Neural progenitor cell (in vitro differentiated cells): ENCODE results near the gene NDE1.

Source experiments
- EZH2 ChIP-seq: fragments of 200-600 bp; sonication (generic); IDR thresholded peaks from 2 replicates; pipeline ENCODE4 v1.6.1; 2017; ENCODE audit warnings: antibody characterized with exemption, mild to moderate bottlenecking, moderate library complexity
- EZH2phosphoT487 ChIP-seq: fragments of 200-600 bp; sonication (generic); IDR thresholded peaks from 2 replicates; pipeline ENCODE4 v1.6.1; 2017; ENCODE audit warnings: antibody characterized with exemption
- TF ChIP-seq, protein P1 (sequence below): fragments of 200-600 bp; sonication (generic); IDR thresholded peaks from 2 replicates; pipeline ENCODE4 v1.5.1; 2017; ENCODE audit warnings: antibody characterized with exemption, mild to moderate bottlenecking

DNA sequence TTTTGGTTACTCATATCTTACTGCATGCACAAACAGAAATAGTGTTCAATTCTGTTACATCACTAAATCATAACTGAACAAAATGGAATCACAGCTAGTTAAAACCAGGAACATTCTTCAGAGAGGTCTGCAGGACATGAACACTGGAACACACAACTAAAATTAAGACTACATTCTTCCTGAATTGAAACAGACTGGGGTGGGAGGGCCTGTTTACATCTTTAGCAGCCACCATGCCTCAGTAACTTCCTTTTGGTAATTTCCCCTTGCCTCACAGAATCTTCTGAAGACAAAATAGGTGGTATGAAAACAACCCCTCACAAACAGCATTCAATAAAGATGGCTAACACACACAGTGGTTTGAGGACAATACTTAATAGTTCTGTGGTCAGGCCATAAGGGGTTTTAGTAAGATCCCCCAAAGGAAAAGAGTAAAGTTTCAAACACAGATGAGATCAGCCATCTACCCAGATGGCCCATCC lies 13.6 kb upstream of the NDE1 start:
- TF ChIP-seq, protein P1, sequence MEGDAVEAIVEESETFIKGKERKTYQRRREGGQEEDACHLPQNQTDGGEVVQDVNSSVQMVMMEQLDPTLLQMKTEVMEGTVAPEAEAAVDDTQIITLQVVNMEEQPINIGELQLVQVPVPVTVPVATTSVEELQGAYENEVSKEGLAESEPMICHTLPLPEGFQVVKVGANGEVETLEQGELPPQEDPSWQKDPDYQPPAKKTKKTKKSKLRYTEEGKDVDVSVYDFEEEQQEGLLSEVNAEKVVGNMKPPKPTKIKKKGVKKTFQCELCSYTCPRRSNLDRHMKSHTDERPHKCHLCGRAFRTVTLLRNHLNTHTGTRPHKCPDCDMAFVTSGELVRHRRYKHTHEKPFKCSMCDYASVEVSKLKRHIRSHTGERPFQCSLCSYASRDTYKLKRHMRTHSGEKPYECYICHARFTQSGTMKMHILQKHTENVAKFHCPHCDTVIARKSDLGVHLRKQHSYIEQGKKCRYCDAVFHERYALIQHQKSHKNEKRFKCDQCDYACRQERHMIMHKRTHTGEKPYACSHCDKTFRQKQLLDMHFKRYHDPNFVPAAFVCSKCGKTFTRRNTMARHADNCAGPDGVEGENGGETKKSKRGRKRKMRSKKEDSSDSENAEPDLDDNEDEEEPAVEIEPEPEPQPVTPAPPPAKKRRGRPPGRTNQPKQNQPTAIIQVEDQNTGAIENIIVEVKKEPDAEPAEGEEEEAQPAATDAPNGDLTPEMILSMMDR = no peak
- TF ChIP-seq EZH2phosphoT487 (no peak), EZH2 (no peak)
